Neuronal stem cell (in vitro differentiated cells): ENCODE results near the gene BCAP31.

Experiments
- DNase-seq: peaks from one replicate; pipeline ENCODE4 v3.0.0-alpha.2; 2013; ENCODE audit warnings: low spot score
- H2AFZ ChIP-seq: one replicate; pipeline ENCODE4 v1.6.1; 2013; ENCODE audit warnings: mild to moderate bottlenecking, low read length, inconsistent platforms
- H2AK5ac ChIP-seq: 2 replicates; pipeline ENCODE4 v1.6.1; 2013; ENCODE audit warnings: low read depth, mild to moderate bottlenecking, inconsistent platforms, low read length, moderate library complexity, mixed read lengths
- H2BK120ac ChIP-seq: 2 replicates; pipeline ENCODE4 v1.6.1; 2013; ENCODE audit warnings: low read depth, mild to moderate bottlenecking, inconsistent platforms, low read length, moderate library complexity, mixed read lengths
- H2BK12ac ChIP-seq: one replicate; pipeline ENCODE4 v1.6.1; 2013; ENCODE audit warnings: low read length, inconsistent platforms
- H2BK15ac ChIP-seq: 2 replicates; pipeline ENCODE4 v1.6.1; 2013; ENCODE audit warnings: mild to moderate bottlenecking, low read length, inconsistent platforms, mixed read lengths
- H2BK5ac ChIP-seq: one replicate; pipeline ENCODE4 v1.6.1; 2013; ENCODE audit warnings: inconsistent platforms, mild to moderate bottlenecking, low read length, moderate library complexity
- H3K14ac ChIP-seq: one replicate; pipeline ENCODE4 v1.6.1; 2013; ENCODE audit warnings: low read length, inconsistent platforms
- H3K18ac ChIP-seq: 2 replicates; pipeline ENCODE4 v1.6.1; 2013; ENCODE audit warnings: low read length, inconsistent platforms
- H3K23ac ChIP-seq: 2 replicates; pipeline ENCODE4 v1.6.1; 2013; ENCODE audit warnings: low read depth, mild to moderate bottlenecking, mixed read lengths, low read length, inconsistent platforms; ENCODE audit not compliant: poor library complexity
- H3K27ac ChIP-seq: replicated peaks from 3 replicates; pipeline ENCODE4 v1.5.1; 2013; ENCODE audit warnings: low read length, inconsistent platforms
- H3K27me3 ChIP-seq, 3 experiments: 2 replicates each; pipeline ENCODE4 v1.6.1; 2013; ENCODE audit warnings: low read length in 3 of 3, mild to moderate bottlenecking in 2 of 3, inconsistent platforms in 1 of 3, low read depth in 1 of 3, mixed read lengths in 1 of 3, moderate library complexity in 1 of 3; ENCODE audit not compliant: control insufficient read depth in 3 of 3, insufficient read depth in 3 of 3
- H3K36me3 ChIP-seq, 2 donors: replicated peaks in 1 of 2; 2 replicates each; pipeline ENCODE4 v1.6.1; 2013; ENCODE audit warnings: low read length in 2 of 2; ENCODE audit not compliant: control insufficient read depth in 2 of 2, insufficient read depth in 2 of 2
- H3K4ac ChIP-seq: 2 replicates; pipeline ENCODE4 v1.6.1; 2013; ENCODE audit warnings: inconsistent platforms, mild to moderate bottlenecking, low read length, moderate library complexity
- H3K4me1 ChIP-seq, 2 donors: 1 replicate in 1 of 2; 2 replicates in 1 of 2; pipeline ENCODE4 v1.6.1; 2013; ENCODE audit warnings: low read length in 2 of 2, low read depth in 1 of 2; ENCODE audit not compliant: control insufficient read depth in 2 of 2, insufficient read depth in 1 of 2
- H3K4me2 ChIP-seq: one replicate; pipeline ENCODE4 v1.6.1; 2013; ENCODE audit warnings: mild to moderate bottlenecking, low read length, inconsistent platforms; ENCODE audit not compliant: insufficient read depth, poor library complexity, severe bottlenecking
- H3K4me3 ChIP-seq, 2 donors: 2 replicates each; pipeline ENCODE4 v1.5.1; 2013; ENCODE audit warnings: low read length in 2 of 2, mild to moderate bottlenecking in 2 of 2, inconsistent platforms in 1 of 2, moderate library complexity in 1 of 2
- H3K79me1 ChIP-seq: one replicate; pipeline ENCODE4 v1.6.1; 2013; ENCODE audit warnings: low read depth, mild to moderate bottlenecking, inconsistent platforms, low read length, moderate library complexity
- H3K9ac ChIP-seq: one replicate; pipeline ENCODE4 v1.6.1; 2013; ENCODE audit warnings: mild to moderate bottlenecking, low read depth, low read length, inconsistent platforms; ENCODE audit not compliant: poor library complexity
- H3K9me3 ChIP-seq, 2 donors: replicated peaks in 1 of 2; 2 replicates each; pipeline versions ENCODE3 to v1.6.1; 2013; ENCODE audit warnings: low read length in 2 of 2, mild to moderate bottlenecking in 2 of 2, inconsistent platforms in 1 of 2, low read depth in 1 of 2, mixed read lengths in 1 of 2, moderate library complexity in 1 of 2; ENCODE audit not compliant: control insufficient read depth in 2 of 2, insufficient read depth in 1 of 2
- H4K8ac ChIP-seq: one replicate; pipeline ENCODE4 v1.6.1; 2013; ENCODE audit warnings: low read depth, mild to moderate bottlenecking, inconsistent platforms, low read length, moderate library complexity
- H4K91ac ChIP-seq: one replicate; pipeline ENCODE4 v1.6.1; 2013; ENCODE audit warnings: low read length, low read depth, mild to moderate bottlenecking, inconsistent platforms; ENCODE audit not compliant: poor library complexity
- WGBS, 2 donors: extraction: QIAGEN DNeasy Blood & Tissue Kit; methylation state at CpG; one replicate each; pipeline ENCODE4 v1.1.7; 2013; ENCODE audit warnings: missing lambda C conversion rate in 2 of 2, mixed read lengths in 1 of 2; ENCODE audit not compliant: insufficient read length in 2 of 2, insufficient replicate concordance in 1 of 2; ENCODE audit errors: extremely low coverage in 2 of 2; 5-methylcytosine and 5-hydroxymethylcytosine counted together

The BCAP31 gene

DNA sequence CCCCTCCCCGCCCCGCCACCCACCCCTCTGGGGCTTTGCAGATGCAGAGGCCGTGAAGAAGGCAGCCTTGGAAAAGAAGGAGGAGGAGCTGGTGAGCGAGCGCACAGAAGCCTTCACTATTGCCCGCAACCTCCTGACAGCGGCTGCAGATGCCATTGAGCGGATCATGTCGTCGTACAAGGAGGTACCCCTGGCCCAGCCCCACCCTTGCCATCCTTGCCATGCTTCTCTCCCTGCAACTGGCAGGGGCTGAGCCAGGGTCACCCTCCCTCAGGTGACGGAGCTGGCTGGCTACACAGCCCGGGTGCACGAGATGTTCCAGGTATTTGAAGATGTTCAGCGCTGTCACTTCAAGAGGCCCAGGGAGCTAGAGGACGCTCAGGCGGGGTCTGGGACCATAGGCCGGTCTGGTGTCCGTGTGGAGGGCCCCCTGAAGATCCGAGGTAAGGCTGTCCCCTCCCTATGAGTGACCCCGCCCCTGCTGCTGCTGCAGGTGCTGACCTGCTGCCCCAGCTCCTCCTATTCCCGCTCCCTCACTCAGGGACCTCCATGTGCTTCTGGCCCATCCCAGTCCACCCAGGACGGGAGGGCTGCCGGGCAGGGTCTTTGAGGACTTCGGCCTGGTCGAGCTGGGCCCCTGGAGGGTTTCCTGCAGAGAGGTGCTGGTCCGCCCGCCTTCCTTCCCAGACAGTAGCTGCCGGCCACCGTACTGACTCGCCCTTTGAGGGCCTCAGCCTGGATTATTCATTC, 12.1 kb upstream of the BCAP31 start:
- Histone ChIP-seq H3K27ac (no peak overlapping the region), H3K14ac (no peak overlapping the region), H3K4me1 (no peaks in the 10 kb centered on the region), H3K27me3 (peaks cover 0 to 11% (median 0%) of the 10 kb centered on the region in 3 experiments), H3K4me3 (no peak overlapping the region), H3K18ac (no peak overlapping the region), H2AFZ (no peak overlapping the region), H3K9ac (no peak overlapping the region), H4K8ac (peak overlapping the region; percentile 43), H2BK5ac (no peak overlapping the region), H2AK5ac (no peak overlapping the region), H3K4ac (no peak overlapping the region), H3K9me3 (peaks cover 0 to 13% of the 10 kb centered on the region in 2 donors), H3K79me1 (no peaks in the 10 kb centered on the region), H4K91ac (no peak overlapping the region), H2BK120ac (no peak overlapping the region), H3K4me2 (no peak overlapping the region), H3K36me3 (no peaks in the 10 kb centered on the region), H2BK12ac (no peak overlapping the region), H3K23ac (no peak overlapping the region), H2BK15ac (no peak overlapping the region)
- WGBS, 2 donors: no CpG with 5 or more reads among the region's 30 CpGs
- DNase-seq: no peak

- no peak overlapping the region for H2BK120ac ChIP-seq
- no peaks in the 10 kb centered on the region for H3K79me1 ChIP-seq
- H3K4me1 ChIP-seq: no peaks in the 10 kb centered on the region
- no CpG with 5 or more reads among the region's 9 CpGs for WGBS, 2 donors
- H3K4ac ChIP-seq: no peak overlapping the region
- no peak overlapping the region for H3K27ac ChIP-seq
- H3K4me2 ChIP-seq: no peak overlapping the region
- DNase-seq: no peak
- no peak overlapping the region for H2BK12ac ChIP-seq
- H3K27me3 ChIP-seq: peaks cover 0 to 11% (median 0%) of the 10 kb centered on the region in 3 experiments
- H4K8ac ChIP-seq: no peak overlapping the region
- H3K9ac ChIP-seq: no peak overlapping the region
- H2AK5ac ChIP-seq: no peak overlapping the region
- no peak overlapping the region for H3K14ac ChIP-seq
- H4K91ac ChIP-seq: no peak overlapping the region
- no peak overlapping the region for H2AFZ ChIP-seq
- peaks cover 0 to 13% of the 10 kb centered on the region in 2 donors for H3K9me3 ChIP-seq
- H2BK15ac ChIP-seq: no peak overlapping the region
- no peak overlapping the region for H2BK5ac ChIP-seq
- H3K18ac ChIP-seq: no peak overlapping the region
- H3K4me3 ChIP-seq: no peak overlapping the region
- H3K36me3 ChIP-seq: no peaks in the 10 kb centered on the region
- H3K23ac ChIP-seq: no peak overlapping the region
Observed at GRCh38 chrX:153735274-153735673, 11.1 kb upstream of the BCAP31 start.

DNA sequence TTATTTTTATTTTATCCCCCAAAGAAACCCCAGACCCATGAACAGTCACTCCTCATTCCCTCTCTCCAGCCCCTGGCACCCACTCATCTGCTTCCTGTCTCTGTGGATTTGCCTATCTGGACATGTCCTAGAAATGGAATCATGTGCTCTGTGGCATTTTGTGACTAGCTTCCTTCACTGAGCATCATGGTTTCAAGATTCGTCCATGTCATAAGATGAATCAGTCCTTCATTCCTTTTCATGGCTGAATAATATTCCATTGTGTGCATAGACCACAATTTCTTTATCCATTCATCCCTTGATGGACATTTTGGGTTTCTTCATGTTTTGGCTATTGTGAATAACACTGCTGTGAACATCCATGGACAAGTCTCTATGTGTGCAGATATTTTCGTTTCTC, 10.7 kb upstream of the BCAP31 start:
- no CpG with 5 or more reads among the region's 2 CpGs for WGBS, 2 donors
- Histone ChIP-seq H3K27ac (no peak overlapping the region), H3K4me1 (no peaks in the 10 kb centered on the region), H3K9me3 (peaks cover 0 to 13% of the 10 kb centered on the region in 2 donors), H3K27me3 (peaks cover 0 to 11% (median 0%) of the 10 kb centered on the region in 3 experiments), H3K4ac (no peak overlapping the region), H2BK12ac (no peak overlapping the region), H2BK15ac (no peak overlapping the region), H3K4me3 (no peak overlapping the region), H2AK5ac (no peak overlapping the region), H3K79me1 (no peaks in the 10 kb centered on the region), H2AFZ (no peak overlapping the region), H3K36me3 (no peaks in the 10 kb centered on the region), H4K8ac (no peak overlapping the region), H3K9ac (no peak overlapping the region), H2BK120ac (no peak overlapping the region), H3K18ac (no peak overlapping the region), H4K91ac (no peak overlapping the region), H2BK5ac (no peak overlapping the region), H3K23ac (no peak overlapping the region), H3K14ac (no peak overlapping the region), H3K4me2 (no peak overlapping the region)
- no peak for DNase-seq

DNA sequence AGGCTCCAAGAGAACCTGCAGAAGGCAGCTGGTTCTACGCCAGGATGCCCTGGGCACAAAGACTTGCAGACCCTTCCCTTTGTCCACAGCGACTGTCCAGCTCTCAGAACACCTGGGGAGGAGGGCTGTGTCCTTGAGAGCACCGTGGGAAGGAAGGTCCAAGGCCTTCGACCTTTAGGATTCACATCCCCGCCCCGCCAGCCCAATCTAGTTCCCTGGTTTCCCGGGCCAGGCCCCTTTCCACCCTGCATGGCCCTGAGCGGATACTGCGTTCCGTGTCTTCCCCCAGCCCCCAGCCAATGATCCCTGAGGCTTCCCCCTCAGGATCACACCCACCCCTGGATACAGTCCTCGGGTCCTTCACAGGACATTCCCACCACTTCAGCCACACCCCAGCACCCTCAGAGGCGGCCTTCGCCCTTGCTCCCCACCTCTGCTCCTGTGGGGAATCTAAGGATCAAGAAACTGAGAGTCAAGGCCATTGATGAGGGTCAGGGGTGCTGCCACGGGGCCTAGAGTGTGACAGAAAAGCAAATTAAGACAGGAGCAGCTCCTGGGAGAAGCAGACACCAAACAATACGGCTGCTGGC, 9.6 kb upstream of the BCAP31 start:
- Histone ChIP-seq H2BK5ac (no peak overlapping the region), H2BK12ac (no peak overlapping the region), H2AK5ac (no peak overlapping the region), H3K4me1 (no peaks in the 10 kb centered on the region), H3K27me3 (peaks cover 0 to 11% (median 0%) of the 10 kb centered on the region in 3 experiments), H4K91ac (no peak overlapping the region), H3K4me2 (no peak overlapping the region), H2BK15ac (no peak overlapping the region), H3K9me3 (peaks cover 0 to 13% of the 10 kb centered on the region in 2 donors), H3K27ac (no peak overlapping the region), H3K18ac (no peak overlapping the region), H3K4ac (no peak overlapping the region), H3K4me3 (no peak overlapping the region), H3K9ac (no peak overlapping the region), H3K36me3 (no peaks in the 10 kb centered on the region), H4K8ac (no peak overlapping the region), H2AFZ (no peak overlapping the region), H3K14ac (no peak overlapping the region), H3K79me1 (no peaks in the 10 kb centered on the region), H3K23ac (no peak overlapping the region), H2BK120ac (no peak overlapping the region)
- DNase-seq: no peak
- WGBS, 2 donors: no CpG with 5 or more reads among the region's 15 CpGs
